GM21528 (cell line): ENCODE measurements around the gene RPS10.

ENCODE experiments used
- ATAC-seq: cut with Tn5 transposase; IDR thresholded peaks from one replicate; pipeline ENCODE4 v1.9.1; 2021; ENCODE audit warnings: mild to moderate bottlenecking, moderate library complexity; ENCODE audit not compliant: unreplicated experiment, low FRiP score

Gene RPS10

DNA sequence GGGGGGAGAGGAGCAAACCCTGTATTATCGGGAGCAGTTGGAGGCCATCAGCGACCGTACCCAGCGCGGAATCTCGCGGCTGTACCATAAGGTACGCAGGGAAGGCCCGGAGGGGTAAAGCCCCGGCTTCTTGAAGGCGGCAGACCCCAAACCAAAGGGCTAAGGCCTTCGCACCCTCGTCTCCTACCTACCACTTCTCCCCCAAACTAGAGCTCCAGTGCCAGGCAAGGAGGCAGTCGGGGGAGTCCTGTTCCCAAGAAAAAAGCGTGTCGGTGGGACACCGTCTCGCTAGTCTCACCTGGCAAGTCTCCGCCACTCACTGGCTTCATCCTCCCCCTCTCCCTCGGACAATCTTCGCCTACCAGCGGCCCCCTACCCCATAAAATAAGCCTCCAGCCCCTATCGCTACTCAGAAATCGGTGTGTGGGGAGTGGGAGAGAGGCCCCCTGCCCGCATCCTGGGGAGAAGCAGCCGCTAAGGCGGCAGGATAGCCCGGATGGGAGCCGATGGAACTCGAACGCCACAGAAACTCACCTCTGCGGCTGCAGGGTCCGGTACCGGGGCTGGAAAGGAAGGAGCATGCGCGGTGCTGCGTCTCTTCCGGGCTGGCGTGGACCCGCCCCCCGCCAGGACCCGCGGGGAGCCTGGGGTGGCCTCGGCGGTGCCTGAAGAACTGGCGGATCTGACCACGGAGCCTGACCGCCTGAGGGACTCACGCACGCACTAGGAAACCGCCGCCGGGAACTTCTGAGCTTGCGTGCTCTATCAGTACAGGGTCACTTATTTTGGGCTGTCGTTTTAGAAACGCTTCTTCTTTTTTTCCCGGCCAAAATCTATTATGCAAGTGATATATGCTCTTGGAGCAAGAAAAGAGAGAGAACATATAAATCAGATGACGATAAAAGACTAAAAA is at the start of gene RPS10:
TSS of gene RPS10 (minus strand) at position 572 of the 913 bp plus-strand sequence. CDS start 848 bp downstream, outside the sequence.
- ATAC-seq = peak; percentile 80

GRCh38 chr6:34475238-34475682 is 49.4 kb upstream of the RPS10 start:
- ATAC-seq = no peak

DNA sequence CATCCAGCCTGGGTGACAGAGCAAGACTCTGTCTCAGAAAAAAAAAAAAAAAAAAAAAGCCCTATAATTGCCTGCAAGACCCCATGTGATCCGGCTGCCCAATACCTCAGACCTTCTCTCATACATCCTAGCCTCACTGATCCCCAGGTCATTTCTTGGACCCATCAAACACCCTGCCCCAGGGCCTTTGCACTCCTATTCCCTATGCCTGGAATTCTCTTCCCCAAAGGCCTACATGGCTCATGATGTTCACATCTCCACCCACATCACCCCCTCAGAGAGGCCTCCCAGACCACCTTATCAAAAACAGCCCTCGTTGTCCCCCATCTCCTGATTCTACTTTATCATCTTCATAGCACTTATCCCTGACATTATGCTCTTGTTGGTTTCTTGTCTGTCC is 48.9 kb upstream of the RPS10 start:
- ATAC-seq = no peak

DNA sequence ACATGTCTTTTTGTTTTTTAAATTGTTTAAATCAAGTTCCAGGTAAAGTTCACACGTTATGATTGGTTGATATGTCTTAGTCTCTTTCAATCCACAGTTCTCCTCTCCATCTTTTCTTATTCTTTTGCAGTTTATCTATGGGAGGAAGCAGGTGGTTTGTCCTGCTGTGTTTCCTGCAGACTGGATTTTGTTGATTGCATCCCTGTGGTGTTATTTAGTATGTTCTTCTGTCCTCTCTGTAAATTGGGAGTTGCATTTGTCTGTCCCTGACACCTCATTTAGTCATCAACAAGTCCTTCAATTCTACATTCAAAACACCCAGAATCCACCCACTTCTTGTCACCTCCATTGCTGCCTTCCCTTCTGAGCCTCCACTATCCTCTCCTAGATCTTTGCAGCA is 48.1 kb upstream of the RPS10 start:
- ATAC-seq = no peak

DNA sequence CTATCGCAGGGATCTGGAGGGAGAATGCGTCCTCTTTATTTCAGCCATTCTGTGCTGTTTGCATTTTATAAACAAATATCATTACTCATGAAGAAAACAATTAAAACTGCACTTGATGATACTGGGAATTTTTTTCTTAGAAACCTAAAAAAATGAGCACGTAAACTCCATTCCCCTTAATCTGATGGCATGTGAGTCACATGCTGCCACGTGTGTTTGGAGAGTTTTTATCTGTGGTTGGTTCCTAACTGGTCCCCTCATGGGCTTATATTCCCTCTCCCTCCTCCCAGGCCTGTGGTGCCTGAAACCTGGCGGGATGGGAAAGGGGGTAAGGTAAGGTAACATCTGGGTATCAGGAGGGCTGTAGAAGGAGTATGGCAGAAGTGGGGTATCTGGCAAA is 46.6 kb upstream of the RPS10 start:
- ATAC-seq = no peak

DNA sequence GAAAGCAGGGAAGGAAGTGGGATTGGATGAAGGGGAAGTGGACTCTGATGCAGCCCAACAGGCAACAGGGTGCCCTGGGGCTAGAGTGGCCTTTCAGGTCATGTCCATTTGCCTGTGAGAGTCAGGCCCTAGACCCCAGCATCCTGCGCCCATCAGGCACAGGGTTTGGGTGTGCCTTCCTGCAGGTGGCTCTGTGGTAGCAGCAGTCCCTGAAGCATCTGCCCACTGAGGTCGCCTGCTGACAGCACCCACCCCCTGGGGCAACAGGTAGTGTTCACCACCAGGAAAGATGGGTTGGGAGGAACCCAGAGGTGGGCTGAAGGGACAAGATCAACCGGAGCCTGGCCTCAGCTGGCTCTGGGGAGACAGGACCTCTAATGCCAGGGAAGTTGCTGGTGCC is 43.6 kb upstream of the RPS10 start:
- no peak for ATAC-seq

DNA sequence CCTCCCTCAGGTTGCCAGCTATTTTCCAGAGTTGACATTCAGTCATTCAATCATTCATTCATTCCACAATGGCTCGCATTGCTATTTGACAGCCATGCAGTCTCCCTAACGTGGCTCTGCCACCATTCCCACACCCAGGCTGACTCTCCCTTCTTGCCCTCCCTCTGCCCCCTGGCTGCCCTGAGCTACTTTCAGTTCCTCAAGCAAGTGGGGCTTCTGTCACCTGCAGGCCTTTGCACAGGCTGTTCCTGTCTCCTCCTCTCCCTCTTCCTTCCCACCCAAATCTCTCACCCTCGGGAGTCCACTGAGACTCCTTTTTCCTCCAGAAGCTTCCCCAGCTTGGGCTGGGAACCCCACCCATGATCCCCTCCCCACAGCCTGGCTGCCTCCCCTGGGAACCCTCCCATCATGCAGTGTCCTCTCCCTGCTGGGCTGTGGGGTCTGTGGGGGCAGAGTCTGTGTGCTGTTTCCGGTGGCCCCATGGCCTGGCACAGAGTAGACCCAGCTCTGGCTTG is 42.6 kb upstream of the RPS10 start:
- no peak for ATAC-seq

GRCh38 chr6:34466242-34467185 is 40.6 kb upstream of the RPS10 start:
- no peak for ATAC-seq

- ATAC-seq = no peak
These were observed 39.8 kb upstream of the RPS10 start, which contains the start of gene PACSIN1 for GRCh38 chr6:34465531-34466241. Gene PACSIN1, plus strand, starts transcription at chr6:34466076. Its CDS starts 60,230 bp downstream, at chr6:34526306.

- no peak for ATAC-seq
These were observed 38.0 kb upstream of the RPS10 start for GRCh38 chr6:34463849-34464248.

- ATAC-seq = no peak
These were observed 37.4 kb upstream of the RPS10 start for GRCh38 chr6:34463299-34463698.

GRCh38 chr6:34462551-34462971 is 36.7 kb upstream of the RPS10 start:
- ATAC-seq = no peak

GRCh38 chr6:34462010-34462409 is 36.1 kb upstream of the RPS10 start:
- no peak for ATAC-seq

- no peak for ATAC-seq
These were observed 35.1 kb upstream of the RPS10 start for GRCh38 chr6:34460796-34461507.

GRCh38 chr6:34459899-34460593 is 34.2 kb upstream of the RPS10 start:
- ATAC-seq = no peak

DNA sequence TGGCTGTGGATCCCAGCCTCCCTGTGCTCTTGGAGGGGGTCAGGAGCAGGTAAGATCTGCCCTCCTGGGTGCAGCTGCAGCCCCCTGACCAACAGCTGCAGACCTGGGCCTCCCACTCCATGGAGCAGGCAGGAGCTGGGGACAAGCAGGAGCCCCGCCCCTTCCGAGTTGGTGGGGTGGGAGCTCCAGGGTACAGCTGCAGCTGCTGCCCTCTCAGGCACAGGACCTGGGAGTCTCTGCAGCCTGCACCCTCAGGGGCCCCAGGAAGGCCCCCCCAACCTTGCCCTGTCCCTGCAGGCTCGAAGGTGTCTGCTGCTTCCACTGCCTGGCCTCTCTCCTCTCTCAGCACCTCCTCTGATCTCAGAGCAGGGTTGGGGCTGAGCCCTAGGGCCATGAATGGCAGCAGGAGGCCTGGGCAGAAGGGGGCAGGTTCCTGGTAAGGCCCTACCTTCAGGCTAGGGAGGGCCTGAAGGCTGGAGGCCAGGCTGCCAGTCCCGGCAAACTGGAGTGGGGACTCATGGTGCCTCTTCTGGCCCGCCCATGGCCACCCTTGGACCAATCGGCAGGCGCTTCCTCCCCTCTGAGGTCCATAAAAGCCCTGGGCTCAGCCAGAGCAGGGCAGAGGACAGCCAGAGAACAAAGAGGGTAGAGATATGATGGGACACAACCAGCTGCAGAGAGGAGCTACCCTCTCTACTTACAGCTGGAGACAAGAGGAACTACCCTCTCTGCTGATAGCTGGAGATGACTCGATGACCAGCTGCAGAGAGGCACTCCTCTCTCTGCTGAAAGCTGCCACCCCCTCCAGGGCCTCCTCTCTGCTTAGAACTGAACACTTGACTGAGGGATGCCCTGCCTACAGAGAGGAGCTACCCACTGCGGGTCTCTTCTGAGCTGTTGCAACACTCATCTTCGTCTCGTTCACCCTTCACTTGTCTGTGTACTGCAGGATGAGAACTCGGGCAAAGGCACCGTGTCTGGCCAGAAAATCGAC is 32.2 kb upstream of the RPS10 start:
- ATAC-seq = no peak

GRCh38 chr6:34457382-34457741 is 31.5 kb upstream of the RPS10 start:
- no peak for ATAC-seq

DNA sequence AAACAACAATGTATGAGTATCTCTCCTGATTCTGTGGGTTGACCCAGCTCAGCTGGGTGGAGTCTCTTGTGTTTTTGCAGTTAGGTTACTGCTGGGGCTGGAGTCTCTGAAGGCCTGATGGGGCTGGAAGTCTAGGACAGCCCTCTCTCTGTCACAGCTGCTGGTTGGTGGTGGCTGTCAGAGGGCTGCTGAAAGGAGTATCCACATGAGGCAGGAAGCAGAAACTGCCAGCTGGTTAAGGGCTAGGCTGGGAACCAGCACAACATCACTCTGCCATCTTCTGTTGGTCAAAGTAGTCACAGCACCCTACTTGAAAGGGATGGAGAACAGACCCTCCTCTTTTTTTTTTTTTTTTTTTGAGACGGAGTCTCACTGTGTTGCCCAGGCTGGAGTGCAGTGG is 30.0 kb upstream of the RPS10 start:
- no peak for ATAC-seq
